H1 (cell line): ENCODE measurements around the gene MOGAT3. TPM values are rescaled to one million over a fixed set of nuclear protein-coding genes. Genes with fewer than 3 reads are reported as not detected.
A peak's percentile ranks its signal among the peaks of the same experiment; 100 is the strongest.

Source experiments
- CBX8 ChIP-seq: fragments of 300-800, 300-1000 bp; sonication (generic); IDR thresholded peaks from 2 replicates; pipeline ENCODE4 v1.7.1; 2016; ENCODE audit warnings: low read depth, low read length, borderline replicate concordance
- RAD21 ChIP-seq, 2 experiments: IDR thresholded peaks in 1 of 2; conservative IDR thresholded peaks in 1 of 2; 2 replicates each; pipeline ENCODE4 v1.6.1; 2011; ENCODE audit warnings: low read depth in 2 of 2, low read length in 2 of 2, improper control_type of control experiment in 1 of 2, inconsistent platforms in 1 of 2, mild to moderate bottlenecking in 1 of 2, moderate library complexity in 1 of 2
- polyA plus RNA-seq, 7 experiments: library from polyadenylated mRNA; depleted of rRNA in 3 of 7; stranded (reverse) in 5 of 7; unstranded in 2 of 7; fragments of >200 nt in 5 of 7; fragments of 200-250 nt in 2 of 7; gene quantifications; 1 replicate in 5 of 7; 2 replicates in 1 of 7; 4 replicates in 1 of 7; pipeline versions ENCODE4 v1.2.1 to v1.2.3, GENCODE V29; 2011 to 2013; ENCODE audit warnings: missing spikeins in 2 of 7, mixed read lengths in 2 of 7
- total RNA-seq: library from RNA; stranded (reverse); fragmentation: NEBNext Ultra II Directional; extraction: Animal tissue kit (Norgen Biotek cat#: 25700); gene quantifications from 2 replicates; pipeline ENCODE4 v1.2.1, GENCODE V29; 2021

The MOGAT3 gene
- total and polyA plus RNA-seq, 2 of the 8 experiments (the other 6 are each of a cell fraction or from before 2014, with no cell fraction given): 0.21 to 0.82 TPM

GRCh38 chr7:101243646-101244374 is 43.0 kb upstream of the MOGAT3 start (continued):
- TF ChIP-seq RAD21 (IDR thresholded peaks at IDR 0.05 in 1 of 2, conservative IDR thresholded peaks at IDR 0.05 in 1 of 2; ENCODE audit: low read depth in 2 of 2, low read length in 2 of 2) (peak in 1 of 2 experiments; percentile 75; a peak in 1 of 4 replicates), CBX8 (no peak)
